Esophagus muscularis mucosa (tissue), 4 donors: Measurements from ENCODE around the gene ZNF440. TPM values are rescaled to one million over a fixed set of nuclear protein-coding genes. Genes with fewer than 3 reads are reported as not detected.
A peak's percentile ranks its signal among the peaks of the same experiment; 100 is the strongest.

Experiments
- DNase-seq: peaks from one replicate; pipeline ENCODE4 v3.0.0-alpha.2; 2017; ENCODE audit errors: extremely low spot score
- H3K27ac ChIP-seq, 4 donors: fragments of 200-600 bp; sonication (generic); replicated peaks in 1 of 4; 1 replicate in 3 of 4; 2 replicates in 1 of 4; pipeline ENCODE4 v1.5.1; 2016 to 2019; ENCODE audit warnings: mild to moderate bottlenecking in 1 of 4
- H3K27me3 ChIP-seq, 4 donors: fragments of 200-600 bp; sonication (generic); one replicate each; pipeline versions ENCODE4 v1.5.1 to v1.6.0; 2016 to 2019
- H3K36me3 ChIP-seq, 4 donors: fragments of 200-600 bp; sonication (generic); one replicate each; pipeline ENCODE4 v1.5.1; 2016 to 2019
- H3K4me1 ChIP-seq, 4 donors: fragments of 200-600 bp; sonication (generic); one replicate each; pipeline ENCODE4 v1.5.1; 2016 to 2019
- H3K4me3 ChIP-seq, 4 donors: fragments of 200-600 bp; sonication (generic); 1 replicate in 2 of 4; 2 replicates in 2 of 4; pipeline ENCODE4 v1.5.1; 2016 to 2019; ENCODE audit warnings: mild to moderate bottlenecking in 4 of 4, moderate library complexity in 1 of 4
- H3K9me3 ChIP-seq, 4 donors: fragments of 200-600 bp; sonication (generic); 1 replicate in 3 of 4; 2 replicates in 1 of 4; pipeline ENCODE4 v1.5.1; 2016 to 2019
- EP300 ChIP-seq: sonication (generic); formaldehyde crosslinking; IDR thresholded peaks from one replicate; pipeline ENCODE4 v1.6.1; 2017; ENCODE audit warnings: antibody characterized with exemption
- POLR2A ChIP-seq: fragments of 450-650 bp; IDR thresholded peaks from one replicate; pipeline ENCODE4 v1.6.1; 2017; ENCODE audit warnings: antibody characterized with exemption, moderate library complexity, mild to moderate bottlenecking, low read depth
- POLR2AphosphoS5 ChIP-seq, 2 donors: sonication (generic); formaldehyde crosslinking; IDR thresholded peaks; one replicate each; pipeline ENCODE4 v1.6.1; 2017; ENCODE audit warnings: antibody characterized with exemption in 2 of 2
- WGBS: methylation state at CpG from one replicate; pipeline ENCODE4 v1.1.5; 2018; 5-methylcytosine and 5-hydroxymethylcytosine counted together
- intact Hi-C: fragments of 100-400 bp; cut with DNase I; formaldehyde crosslinking; loops from one replicate; pipeline ENCODE4 v1.15.1; 2023
- total RNA-seq, 4 donors: library from RNA; depleted of rRNA; stranded (reverse); fragments of >200 nt; gene quantifications; one replicate each; pipeline versions ENCODE4 v1.1.0 to v1.2.1, GENCODE V29; 2016
- TF ChIP-seq, protein P1 (sequence below), 3 experiments: fragments of 200-600 bp in 2 of 3; fragments of 450-650 bp in 1 of 3; sonication (generic) in 2 of 3; IDR thresholded peaks; one replicate each; pipeline ENCODE4 v1.5.1; 2017 to 2019; ENCODE audit warnings: antibody characterized with exemption in 3 of 3, mild to moderate bottlenecking in 2 of 3, moderate library complexity in 1 of 3

Gene ZNF440
- total RNA-seq, 4 donors from 2014 or later, result 5.5 to 6.9 (median 6.3) TPM

- Histone ChIP-seq H3K4me1 (peaks cover 0 to 7% (median 2%) of the 10 kb centered on the region in 4 donors), H3K36me3 (no peaks in the 10 kb centered on the region), H3K4me3 (no peak overlapping the region), H3K9me3 (no peaks in the 10 kb centered on the region), H3K27me3 (no peaks in the 10 kb centered on the region), H3K27ac (no peak overlapping the region)
- TF ChIP-seq EP300, result no peak
- TF ChIP-seq, protein P1, sequence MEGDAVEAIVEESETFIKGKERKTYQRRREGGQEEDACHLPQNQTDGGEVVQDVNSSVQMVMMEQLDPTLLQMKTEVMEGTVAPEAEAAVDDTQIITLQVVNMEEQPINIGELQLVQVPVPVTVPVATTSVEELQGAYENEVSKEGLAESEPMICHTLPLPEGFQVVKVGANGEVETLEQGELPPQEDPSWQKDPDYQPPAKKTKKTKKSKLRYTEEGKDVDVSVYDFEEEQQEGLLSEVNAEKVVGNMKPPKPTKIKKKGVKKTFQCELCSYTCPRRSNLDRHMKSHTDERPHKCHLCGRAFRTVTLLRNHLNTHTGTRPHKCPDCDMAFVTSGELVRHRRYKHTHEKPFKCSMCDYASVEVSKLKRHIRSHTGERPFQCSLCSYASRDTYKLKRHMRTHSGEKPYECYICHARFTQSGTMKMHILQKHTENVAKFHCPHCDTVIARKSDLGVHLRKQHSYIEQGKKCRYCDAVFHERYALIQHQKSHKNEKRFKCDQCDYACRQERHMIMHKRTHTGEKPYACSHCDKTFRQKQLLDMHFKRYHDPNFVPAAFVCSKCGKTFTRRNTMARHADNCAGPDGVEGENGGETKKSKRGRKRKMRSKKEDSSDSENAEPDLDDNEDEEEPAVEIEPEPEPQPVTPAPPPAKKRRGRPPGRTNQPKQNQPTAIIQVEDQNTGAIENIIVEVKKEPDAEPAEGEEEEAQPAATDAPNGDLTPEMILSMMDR (IDR thresholded peaks at IDR 0.05), result peak; percentile 64 to 80 (median 75)
- intact Hi-C loops, result loop anchor here (2.0 to 5.0 kb wide), 3 partner anchors 84 to 261 kb away; partner anchors contain the start of gene ZNF20
- no peak for DNase-seq
- WGBS, result 25% methylated on average over 10 of the region's 10 CpGs
Observed at GRCh38 chr19:11881151-11881800, 67.2 kb downstream of the ZNF440 start.

DNA sequence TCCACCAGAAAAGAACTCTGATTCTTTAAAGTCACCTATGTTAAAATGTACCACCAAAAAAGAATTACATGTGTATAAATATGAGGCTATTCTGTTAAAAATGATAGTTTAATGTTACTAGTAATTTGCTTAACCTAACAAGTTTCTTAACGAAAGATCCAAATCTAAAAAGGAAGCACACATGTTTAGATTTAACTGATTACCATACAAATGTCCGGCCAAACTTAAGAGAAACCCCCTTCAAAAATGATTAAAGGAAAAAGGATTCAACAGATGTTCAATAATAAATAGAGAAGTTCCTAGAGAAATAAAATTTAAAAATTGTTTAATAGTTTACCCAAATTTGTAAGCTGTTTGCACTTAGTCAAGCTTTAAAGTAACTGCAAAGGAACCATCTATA is 68.5 kb downstream of the ZNF440 start:
- Histone ChIP-seq H3K27ac (no peak overlapping the region), H3K4me3 (no peak overlapping the region), H3K9me3 (no peaks in the 10 kb centered on the region), H3K27me3 (no peaks in the 10 kb centered on the region), H3K4me1 (peaks cover 6 to 13% (median 9%) of the 10 kb centered on the region in 4 donors), H3K36me3 (no peaks in the 10 kb centered on the region)
- 45% methylated on average over 2 of the region's 2 CpGs for WGBS
- TF ChIP-seq POLR2A (no peak), POLR2AphosphoS5 (IDR thresholded peaks at IDR 0.05) (no peak), EP300 (no peak)
- TF ChIP-seq, protein P1 (IDR thresholded peaks at IDR 0.05), result no peak
- intact Hi-C loops, result loop anchor here (5.0 kb wide), 1 partner anchor 260 kb away; the partner anchor contains the start of gene ZNF20
- DNase-seq, result no peak

Other genes starting within 250 kb of the ZNF440 start
- gene ACP5, start 236.6 kb upstream of the ZNF440 start, total RNA-seq, result 10 to 100 TPM in 3 of 4 donors, 1 to 10 TPM in 1; 7.3 to 16.0 (median 13.3) TPM
- 10 to 100 TPM in 1 of 4 donors, 1 to 10 TPM in 3; 7.8 to 10.2 (median 7.9) TPM for gene ZNF627, start 216.8 kb upstream of the ZNF440 start, total RNA-seq
- 1 to 10 TPM; 3.1 to 6.7 (median 5.0) TPM for gene ZNF823, start 75.3 kb upstream of the ZNF440 start, total RNA-seq
- 1 to 10 TPM; 5.6 to 7.9 (median 6.5) TPM for gene ZNF441, start 47.3 kb upstream of the ZNF440 start, total RNA-seq
- 1 to 10 TPM; 2.5 to 4.5 (median 3.7) TPM for gene ZNF491, start 15.8 kb upstream of the ZNF440 start, total RNA-seq
- gene ZNF439, start 34.5 kb downstream of the ZNF440 start, total RNA-seq, result 1 to 10 TPM; 6.5 to 9.1 (median 7.1) TPM
- gene ZNF69, start 73.5 kb downstream of the ZNF440 start, total RNA-seq, result 1 to 10 TPM; 3.8 to 8.2 (median 6.9) TPM
- gene ZNF700, start 110.8 kb downstream of the ZNF440 start, total RNA-seq, result 10 to 100 TPM in 2 of 4 donors, 1 to 10 TPM in 2; 7.6 to 12.0 (median 9.5) TPM
- 1 to 10 TPM; 3.3 to 7.5 (median 4.8) TPM for gene ZNF763, start 150.8 kb downstream of the ZNF440 start, total RNA-seq
- gene ZNF433, start 221.4 kb downstream of the ZNF440 start, total RNA-seq, result 1 to 10 TPM; 3.0 to 5.4 (median 4.4) TPM
- 1 to 10 TPM in 1 of 4 donors, under 1 TPM in 3; 0.17 to 1.5 (median 0.43) TPM for gene ZNF878, start 238.7 kb downstream of the ZNF440 start, total RNA-seq